ENCODE data around the gene CDH23. TPM values are rescaled to one million over a fixed set of nuclear protein-coding genes. Genes with fewer than 3 reads are reported as not detected.
A peak's percentile ranks its signal among the peaks of the same experiment; 100 is the strongest.

Gene CDH23
- total RNA-seq, 1 experiment from 2014 or later, result 0.07 TPM

GRCh38 chr10:71611709-71612422 lies 215.1 kb downstream of the CDH23 start:
- BruUV-seq (replicated peaks), result no TSS peak
- Mint-ChIP-seq H3K36me3 (ENCODE audit: insufficient read depth, unreplicated experiment) (no peaks in the 10 kb centered on the region), H3K27me3 (ENCODE audit: unreplicated experiment) (peaks cover 32% of the 10 kb centered on the region), H3K4me3 (ENCODE audit: low read depth, unreplicated experiment) (no peak overlapping the region), H3K27ac (ENCODE audit: unreplicated experiment) (peak overlapping the region; percentile 29), H3K4me1 (ENCODE audit: low read depth, unreplicated experiment) (peaks cover 22% of the 10 kb centered on the region), H3K9me3 (ENCODE audit: low read depth, unreplicated experiment) (no peaks in the 10 kb centered on the region)
- intact Hi-C loops (cut with micrococcal nuclease; ENCODE audit: unreplicated experiment), result loop anchor here (2.0 kb wide), 1 partner anchor 125 kb away; no protein-coding TSS in a partner anchor
- no peak for DNase-seq
- CTCF ChIA-PET, result interaction anchor here (0.6 to 1.6 kb wide), 3 partner anchors 8 to 1897 kb away, joined by 3 to 12 read pairs (median 3); no protein-coding TSS in a partner anchor
- no peak for TF ChIP-seq CTCF (IDR thresholded peaks at IDR 0.05; ENCODE audit: unreplicated experiment)

GRCh38 chr10:71613261-71613777 lies 216.6 kb downstream of the CDH23 start:
- Mint-ChIP-seq H3K9me3 (ENCODE audit: low read depth, unreplicated experiment) (no peaks in the 10 kb centered on the region), H3K4me1 (ENCODE audit: low read depth, unreplicated experiment) (peaks cover 22% of the 10 kb centered on the region), H3K4me3 (ENCODE audit: low read depth, unreplicated experiment) (no peak overlapping the region), H3K27me3 (ENCODE audit: unreplicated experiment) (peaks cover 24% of the 10 kb centered on the region), H3K27ac (ENCODE audit: unreplicated experiment) (peak overlapping the region; percentile 58), H3K36me3 (ENCODE audit: insufficient read depth, unreplicated experiment) (no peaks in the 10 kb centered on the region)
- DNase-seq, result peak; percentile 66
- no peak for TF ChIP-seq CTCF (IDR thresholded peaks at IDR 0.05; ENCODE audit: unreplicated experiment)
- intact Hi-C loops (cut with micrococcal nuclease; ENCODE audit: unreplicated experiment), result loop anchor here (2.0 kb wide), 1 partner anchor 127 kb away; no protein-coding TSS in a partner anchor
- CTCF ChIA-PET, result interaction anchor here (0.5 to 1.6 kb wide), 8 partner anchors 10 to 431 kb away, joined by 3 to 8 read pairs (median 4); no protein-coding TSS in a partner anchor
- BruUV-seq (replicated peaks), result no TSS peak

GRCh38 chr10:71613877-71614276 lies 217.2 kb downstream of the CDH23 start:
- H3K27ac Mint-ChIP-seq (ENCODE audit: unreplicated experiment), result no peak overlapping the region
- intact Hi-C loops (cut with micrococcal nuclease; ENCODE audit: unreplicated experiment), result loop anchor here (2.0 kb wide), 1 partner anchor 127 kb away; no protein-coding TSS in a partner anchor
- no TSS peak for BruUV-seq (replicated peaks)
- peaks cover 18% of the 10 kb centered on the region for H3K27me3 Mint-ChIP-seq (ENCODE audit: unreplicated experiment)
- H3K4me1 Mint-ChIP-seq (ENCODE audit: low read depth, unreplicated experiment), result peaks cover 22% of the 10 kb centered on the region
- H3K4me3 Mint-ChIP-seq (ENCODE audit: low read depth, unreplicated experiment), result no peak overlapping the region
- no peaks in the 10 kb centered on the region for H3K36me3 Mint-ChIP-seq (ENCODE audit: insufficient read depth, unreplicated experiment)
- CTCF ChIA-PET, result interaction anchor here (0.6 to 1.6 kb wide), 7 partner anchors 9 to 285 kb away, joined by 3 to 8 read pairs (median 3); no protein-coding TSS in a partner anchor
- no peaks in the 10 kb centered on the region for H3K9me3 Mint-ChIP-seq (ENCODE audit: low read depth, unreplicated experiment)
- no peak for TF ChIP-seq CTCF (IDR thresholded peaks at IDR 0.05; ENCODE audit: unreplicated experiment)
- no peak for DNase-seq

GRCh38 chr10:71614946-71615345 lies 218.2 kb downstream of the CDH23 start:
- intact Hi-C loops (cut with micrococcal nuclease; ENCODE audit: unreplicated experiment), result no loop called here
- Mint-ChIP-seq H3K27ac (ENCODE audit: unreplicated experiment) (no peak overlapping the region), H3K4me1 (ENCODE audit: low read depth, unreplicated experiment) (peaks cover 22% of the 10 kb centered on the region), H3K9me3 (ENCODE audit: low read depth, unreplicated experiment) (no peaks in the 10 kb centered on the region), H3K4me3 (ENCODE audit: low read depth, unreplicated experiment) (no peak overlapping the region), H3K27me3 (ENCODE audit: unreplicated experiment) (peaks cover 15% of the 10 kb centered on the region), H3K36me3 (ENCODE audit: insufficient read depth, unreplicated experiment) (no peaks in the 10 kb centered on the region)
- TF ChIP-seq CTCF (IDR thresholded peaks at IDR 0.05; ENCODE audit: unreplicated experiment), result no peak
- CTCF ChIA-PET, result no interaction called here
- no TSS peak for BruUV-seq (replicated peaks)
- no peak for DNase-seq
